ENCODE measurements around the gene SLC13A5. TPM values are rescaled to one million over a fixed set of nuclear protein-coding genes. Genes with fewer than 3 reads are reported as not detected.

SLC13A5 gene
- total and polyA plus RNA-seq, 10 of the 15 experiments (the other 5 are each of a cell fraction or from before 2014, with no cell fraction given): 0.23 TPM; not detected in 9

DNA sequence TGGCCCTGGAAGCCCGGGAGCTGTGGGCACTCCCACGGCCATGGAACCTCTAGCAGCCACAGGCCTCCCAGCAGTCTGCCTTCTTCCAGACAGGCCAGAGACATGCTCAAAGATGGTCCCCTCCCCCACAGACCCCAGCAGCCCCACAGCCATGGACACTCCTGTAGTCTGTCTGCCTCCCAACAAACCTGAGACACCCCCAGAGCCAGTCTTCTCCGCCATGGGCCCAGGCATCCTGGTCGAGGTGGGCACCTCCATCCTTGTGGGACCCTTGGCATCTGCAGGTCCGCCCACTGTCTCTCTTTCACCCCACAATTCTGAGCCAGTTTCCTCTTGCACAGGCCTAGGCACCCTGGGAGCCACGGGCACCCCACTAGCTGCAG, 75.7 kb downstream of the SLC13A5 start:
- in situ Hi-C loops (cut with MboI): no loop called here
- CTCF ChIA-PET: no interaction called here

More for the DNA sequence above, 75.7 kb downstream of the SLC13A5 start:
- POLR2A ChIA-PET: interaction anchor here (0.6 to 1.0 kb wide), 2 partner anchors 27 to 164 kb away, joined by 3 to 7 read pairs; no protein-coding TSS in a partner anchor
- RAD21 ChIA-PET (ENCODE audit: unreplicated experiment): no interaction called here
- Histone ChIP-seq H2AFZ (ENCODE audit: control insufficient read depth, low read depth, low read length) (no peak overlapping the region), H3K36me3 (ENCODE audit: control insufficient read depth in 2 of 2, insufficient read depth in 2 of 2, low read length in 1 of 2) (peaks cover 0 to 8% of the 10 kb centered on the region in 2 experiments; a peak in 1 of 4 replicates), H3K79me2 (ENCODE audit: control insufficient read depth, insufficient read depth, low read length) (peaks cover 33% of the 10 kb centered on the region), H3K27ac (ENCODE audit: control insufficient read depth, insufficient read depth) (no peak overlapping the region), H3K4me3 (no peak overlapping the region), H3K9ac (ENCODE audit: control insufficient read depth, insufficient read depth, low read length) (no peak overlapping the region), H3K9me3 (replicated peaks; ENCODE audit: control insufficient read depth, insufficient read depth, low read length) (no peaks in the 10 kb centered on the region; the same call in 2 of the 3 replicates), H3K4me1 (ENCODE audit: control insufficient read depth, insufficient read depth, low read length) (peaks cover 11% of the 10 kb centered on the region; the same call in 1 of the 2 replicates), H4K20me1 (ENCODE audit: control insufficient read depth, insufficient read depth) (no peaks in the 10 kb centered on the region), H3K27me3 (replicated peaks in 1 of 2; ENCODE audit: control insufficient read depth in 2 of 2, insufficient read depth in 2 of 2, low read length in 1 of 2) (no peaks in the 10 kb centered on the region), H3K4me2 (ENCODE audit: control insufficient read depth, insufficient read depth) (no peak overlapping the region)
- no peak for DNase-seq (ENCODE audit: low read depth, low spot score)
- no peak for TF ChIP-seq CHD2 (IDR thresholded peaks at IDR 0.05; ENCODE audit: borderline replicate concordance, low read depth, low read length)
- TF ChIP-seq, protein P1, sequence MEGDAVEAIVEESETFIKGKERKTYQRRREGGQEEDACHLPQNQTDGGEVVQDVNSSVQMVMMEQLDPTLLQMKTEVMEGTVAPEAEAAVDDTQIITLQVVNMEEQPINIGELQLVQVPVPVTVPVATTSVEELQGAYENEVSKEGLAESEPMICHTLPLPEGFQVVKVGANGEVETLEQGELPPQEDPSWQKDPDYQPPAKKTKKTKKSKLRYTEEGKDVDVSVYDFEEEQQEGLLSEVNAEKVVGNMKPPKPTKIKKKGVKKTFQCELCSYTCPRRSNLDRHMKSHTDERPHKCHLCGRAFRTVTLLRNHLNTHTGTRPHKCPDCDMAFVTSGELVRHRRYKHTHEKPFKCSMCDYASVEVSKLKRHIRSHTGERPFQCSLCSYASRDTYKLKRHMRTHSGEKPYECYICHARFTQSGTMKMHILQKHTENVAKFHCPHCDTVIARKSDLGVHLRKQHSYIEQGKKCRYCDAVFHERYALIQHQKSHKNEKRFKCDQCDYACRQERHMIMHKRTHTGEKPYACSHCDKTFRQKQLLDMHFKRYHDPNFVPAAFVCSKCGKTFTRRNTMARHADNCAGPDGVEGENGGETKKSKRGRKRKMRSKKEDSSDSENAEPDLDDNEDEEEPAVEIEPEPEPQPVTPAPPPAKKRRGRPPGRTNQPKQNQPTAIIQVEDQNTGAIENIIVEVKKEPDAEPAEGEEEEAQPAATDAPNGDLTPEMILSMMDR (IDR thresholded peaks at IDR 0.05 in 2 of 3, conservative IDR thresholded peaks at IDR 0.05 in 1 of 3; ENCODE audit: control insufficient read depth in 2 of 3, extremely low read depth in 1 of 3, insufficient read depth in 1 of 3, low read depth in 3 of 3, low read length in 3 of 3): no peak
- intact Hi-C loops (cut with micrococcal nuclease; ENCODE audit: unreplicated experiment): no loop called here
- BruUV-seq (replicated peaks): no TSS peak
- no peak for ATAC-seq
- WGBS (ENCODE audit: insufficient coverage, insufficient replicate concordance, low lambda C conversion rate, missing lambda C conversion rate): 76% methylated on average over 6 of the region's 6 CpGs
- FAIRE-seq: no peak
- SMC1A ChIA-PET (ENCODE audit: uncharacterized antibody, unreplicated experiment): no interaction called here
